ENCODE measurements around the gene VSTM1. TPM values are rescaled to one million over a fixed set of nuclear protein-coding genes. Genes with fewer than 3 reads are reported as not detected.

Gene VSTM1
- total RNA-seq, 1 donor from 2014 or later: not detected

GRCh38 chr19:54017261-54017660 lies 46.4 kb downstream of the VSTM1 start:
- no peak for DNase-seq (ENCODE audit: low spot score)
- intact Hi-C loops (cut with DNase I): no loop called here

DNA sequence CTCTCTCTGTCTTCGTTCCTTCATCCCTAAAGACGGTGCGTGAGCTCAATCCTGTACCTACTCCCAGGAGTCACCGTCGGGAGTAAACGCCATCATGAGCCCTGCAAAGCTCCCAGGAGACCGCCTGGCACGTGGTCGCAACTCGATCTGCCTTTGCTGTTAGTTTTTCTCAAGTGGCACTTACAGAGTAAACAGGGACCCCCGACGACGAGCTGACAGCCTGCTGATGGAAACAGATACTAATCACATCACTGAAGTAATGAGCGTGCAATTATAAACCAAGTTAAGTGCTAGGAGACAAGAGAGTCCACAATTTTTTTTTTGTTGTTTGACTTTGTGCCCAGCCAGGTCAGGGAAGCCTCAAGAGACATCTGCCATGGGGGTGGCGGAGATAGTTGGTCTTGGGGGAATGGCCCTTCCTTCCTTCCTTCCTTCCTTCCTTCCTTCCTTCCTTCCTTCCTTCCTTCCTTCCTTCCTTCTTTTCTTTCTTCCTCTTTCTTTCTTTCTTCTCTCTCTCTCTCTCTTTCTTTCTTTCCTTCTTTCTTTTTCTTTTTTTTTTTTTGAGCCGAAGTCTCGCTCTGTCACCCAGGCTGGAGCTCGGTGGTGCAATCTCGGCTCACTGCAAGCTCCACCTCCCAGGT lies 48.7 kb downstream of the VSTM1 start:
- intact Hi-C loops (cut with DNase I): no loop called here

DNA sequence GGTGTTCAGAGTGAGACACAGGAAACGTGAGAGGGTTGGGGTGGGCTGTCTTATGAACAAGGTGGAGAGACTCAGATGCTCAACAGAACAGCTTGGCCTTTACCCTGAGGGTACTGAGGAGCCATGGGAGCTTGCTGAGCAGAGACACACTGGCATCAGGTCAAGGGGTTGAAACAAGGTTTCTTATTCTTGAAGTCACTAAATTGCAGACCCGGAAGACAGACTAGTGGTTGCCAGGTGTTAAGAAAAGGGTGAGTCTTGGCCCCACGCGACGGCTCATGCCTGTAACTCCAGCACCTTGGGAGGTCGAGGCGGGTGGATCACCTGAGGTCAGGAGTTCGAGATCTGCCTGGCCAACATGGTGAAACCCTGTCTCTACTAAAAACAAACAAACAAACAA lies 49.8 kb downstream of the VSTM1 start:
- DNase-seq (ENCODE audit: low spot score): no peak
- intact Hi-C loops (cut with DNase I): no loop called here

More for the DNA sequence above, 48.7 kb downstream of the VSTM1 start:
- no peak for DNase-seq (ENCODE audit: low spot score)

DNA sequence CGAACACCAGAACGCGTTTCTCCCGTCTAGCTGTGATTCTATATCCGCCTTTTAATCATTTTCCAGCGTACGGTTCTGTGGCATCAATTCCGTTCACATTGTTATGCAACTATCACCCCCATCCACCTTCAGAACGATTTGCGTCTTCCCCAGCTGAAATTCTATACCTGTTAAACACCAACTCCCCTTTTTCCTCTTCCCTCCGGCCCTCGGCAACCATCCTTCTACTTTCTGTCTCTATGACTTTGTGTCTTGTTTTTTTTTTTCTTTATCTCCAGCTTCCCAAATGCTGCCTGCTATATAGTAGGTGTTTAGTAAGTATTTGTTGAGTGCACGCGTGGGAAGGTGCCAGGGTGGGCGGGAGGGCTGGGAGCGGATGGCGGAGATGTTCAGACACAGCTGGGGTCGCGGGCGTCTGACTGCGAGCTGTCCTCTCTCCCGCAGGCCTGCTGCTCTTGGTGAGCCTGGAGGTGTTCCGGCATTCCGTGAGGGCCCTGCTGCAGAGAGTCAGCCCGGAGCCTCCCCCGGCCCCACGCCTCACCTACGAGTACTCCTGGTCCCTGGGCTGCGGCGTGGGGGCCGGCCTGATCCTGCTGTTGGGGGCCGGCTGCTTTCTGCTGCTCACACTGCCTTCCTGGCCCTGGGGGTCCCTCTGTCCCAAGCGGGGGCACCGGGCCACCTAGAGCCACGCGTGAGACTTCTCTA lies 52.0 kb downstream of the VSTM1 start:
- intact Hi-C loops (cut with DNase I): no loop called here
- DNase-seq (ENCODE audit: low spot score): no peak

- intact Hi-C loops (cut with DNase I): no loop called here
- DNase-seq (ENCODE audit: low spot score): no peak
Measured at GRCh38 chr19:54010474-54010873, 53.2 kb downstream of the VSTM1 start.

DNA sequence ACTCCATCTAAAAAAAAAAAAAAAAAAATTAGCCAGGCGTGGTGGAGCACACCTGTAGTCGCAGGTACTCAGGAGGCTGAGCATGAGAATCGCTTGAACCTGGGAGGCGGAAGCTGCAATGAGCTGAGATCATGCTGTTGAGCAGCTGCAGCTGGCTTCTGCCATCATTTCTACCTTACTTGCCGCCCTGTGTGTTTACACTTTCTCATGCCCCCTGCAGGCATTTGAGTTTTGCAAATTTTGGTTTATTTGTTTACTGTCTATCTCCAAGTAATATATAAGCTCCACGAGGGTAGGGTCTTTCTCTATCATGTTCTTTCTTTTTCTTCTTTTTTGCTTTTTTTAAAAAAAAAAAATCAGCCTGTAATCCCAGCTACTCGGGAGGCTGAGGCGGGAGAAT lies 54.3 kb downstream of the VSTM1 start:
- intact Hi-C loops (cut with DNase I): no loop called here
- DNase-seq (ENCODE audit: low spot score): no peak

GRCh38 chr19:54002495-54003315 lies 61.0 kb downstream of the VSTM1 start:
- intact Hi-C loops (cut with DNase I): no loop called here
- DNase-seq (ENCODE audit: low spot score): no peak

- no peak for DNase-seq (ENCODE audit: low spot score)
- intact Hi-C loops (cut with DNase I): no loop called here
Measured at GRCh38 chr19:54001496-54001895, 62.2 kb downstream of the VSTM1 start.

- intact Hi-C loops (cut with DNase I): no loop called here
- no peak for DNase-seq (ENCODE audit: low spot score)
Measured at GRCh38 chr19:53999694-54000093, 64.0 kb downstream of the VSTM1 start.

DNA sequence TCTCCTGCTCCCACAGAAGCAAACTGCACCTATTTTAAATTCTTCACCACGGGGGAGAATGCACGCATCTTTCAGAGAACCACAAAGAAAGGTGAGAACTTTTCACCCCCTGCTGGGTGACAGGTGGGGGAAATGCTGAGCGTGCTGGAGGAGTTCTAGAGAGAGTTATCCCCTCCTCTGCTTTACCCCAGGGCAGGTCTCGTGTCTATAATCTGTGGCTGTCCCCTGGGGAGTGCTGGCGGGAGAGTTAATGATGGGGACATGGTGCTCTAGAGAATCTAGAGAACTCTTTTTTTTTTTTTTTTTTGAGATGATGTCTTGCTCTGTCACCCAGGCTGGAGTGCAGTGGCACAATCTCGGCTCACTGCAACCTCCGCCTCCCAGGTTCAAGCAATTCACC lies 65.5 kb downstream of the VSTM1 start:
- intact Hi-C loops (cut with DNase I): no loop called here
- DNase-seq (ENCODE audit: low spot score): no peak

GRCh38 chr19:53994811-53995210 lies 68.9 kb downstream of the VSTM1 start:
- intact Hi-C loops (cut with DNase I): no loop called here
- DNase-seq (ENCODE audit: low spot score): no peak

DNA sequence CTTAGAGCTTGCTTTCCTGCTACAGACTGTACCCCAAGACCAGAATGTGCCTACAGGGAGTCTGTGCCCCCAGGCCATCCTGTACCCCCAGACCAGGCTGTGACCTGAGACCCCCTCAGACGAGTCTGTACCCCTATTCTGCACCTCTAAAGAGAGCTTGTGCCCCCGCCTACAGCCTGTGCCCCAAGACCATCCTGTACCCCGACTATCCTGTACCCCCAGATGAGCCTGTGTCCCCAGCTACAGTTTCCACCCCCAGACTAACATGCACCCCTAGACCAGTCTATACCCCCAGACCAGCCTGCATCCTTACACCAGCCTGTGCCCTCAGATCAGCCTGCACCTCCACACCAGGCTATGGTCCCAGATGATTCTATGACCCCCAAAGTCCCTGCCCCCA lies 70.2 kb downstream of the VSTM1 start:
- intact Hi-C loops (cut with DNase I): no loop called here
- no peak for DNase-seq (ENCODE audit: low spot score)

GRCh38 chr19:53992815-53993214 lies 70.9 kb downstream of the VSTM1 start:
- DNase-seq (ENCODE audit: low spot score): no peak
- intact Hi-C loops (cut with DNase I): no loop called here

DNA sequence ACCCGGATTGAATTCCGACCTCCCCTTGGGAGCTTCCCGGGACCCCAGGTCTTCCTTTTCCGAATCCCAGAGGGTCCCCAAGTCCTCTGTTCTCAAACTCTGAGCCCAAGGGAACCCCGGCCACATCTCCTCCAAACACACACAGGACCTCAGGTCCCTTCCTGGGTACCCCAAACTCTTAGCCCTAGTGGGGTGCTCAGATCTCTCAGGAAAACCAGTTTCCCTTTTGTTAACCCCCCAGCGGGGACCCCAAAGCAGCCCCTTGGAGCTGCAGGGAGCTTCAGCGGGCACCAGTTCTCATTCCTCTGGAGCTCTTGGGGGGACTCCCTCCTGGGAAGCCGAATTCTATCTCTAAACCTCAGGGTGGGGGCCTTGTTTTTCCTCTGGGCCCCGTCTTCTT lies 71.5 kb downstream of the VSTM1 start:
- intact Hi-C loops (cut with DNase I): no loop called here
- DNase-seq (ENCODE audit: low spot score): no peak

- DNase-seq (ENCODE audit: low spot score): no peak
- intact Hi-C loops (cut with DNase I): no loop called here
Measured at GRCh38 chr19:53991224-53992113, 72.2 kb downstream of the VSTM1 start, which contains the start of gene CACNG6. CACNG6 (plus strand) TSS chr19:53991637; CDS start chr19:53992878, 1,241 bp downstream.

Other genes with a start within 250 kb of the VSTM1 start
- 0.57 TPM for gene NLRP12, start 239.6 kb downstream of the VSTM1 start, total RNA-seq
- gene MYADM, start 196.0 kb downstream of the VSTM1 start, total RNA-seq: 211 TPM
- not detected for gene PRKCG, start 181.7 kb downstream of the VSTM1 start, total RNA-seq
- not detected for gene CACNG7, start 154.6 kb downstream of the VSTM1 start, total RNA-seq
- gene CACNG8, start 101.0 kb downstream of the VSTM1 start, total RNA-seq: 0.11 TPM
- gene CACNG6, start 72.3 kb downstream of the VSTM1 start, total RNA-seq: not detected
- not detected for gene TARM1, start 17.5 kb upstream of the VSTM1 start, total RNA-seq
- 1.2 TPM for gene OSCAR, start 36.9 kb upstream of the VSTM1 start, total RNA-seq
- gene NDUFA3, start 39.0 kb upstream of the VSTM1 start, total RNA-seq: 283 TPM
- 15.2 TPM for gene TFPT, start 51.8 kb upstream of the VSTM1 start, total RNA-seq
- gene PRPF31, start 51.9 kb upstream of the VSTM1 start, total RNA-seq: 34.0 TPM
- 22.3 TPM for gene CNOT3, start 73.9 kb upstream of the VSTM1 start, total RNA-seq
- 8.3 TPM for gene LENG1, start 95.8 kb upstream of the VSTM1 start, total RNA-seq
- gene TMC4, start 109.3 kb upstream of the VSTM1 start, total RNA-seq: 4.3 TPM
- gene MBOAT7, start 125.7 kb upstream of the VSTM1 start, total RNA-seq: 24.3 TPM
- 22.6 TPM for gene TSEN34, start 127.4 kb upstream of the VSTM1 start, total RNA-seq
- gene RPS9, start 137.0 kb upstream of the VSTM1 start, total RNA-seq: 615 TPM
- 2.7 TPM for gene LILRB3, start 159.1 kb upstream of the VSTM1 start, total RNA-seq
- gene LILRA6, start 178.9 kb upstream of the VSTM1 start, total RNA-seq: 2.7 TPM
- 4.4 TPM for gene LILRB5, start 193.4 kb upstream of the VSTM1 start, total RNA-seq
- gene LILRB2, start 217.2 kb upstream of the VSTM1 start, total RNA-seq: 2.8 TPM
- gene LILRA5, start 249.3 kb upstream of the VSTM1 start, total RNA-seq: 2.1 TPM